ENCODE data around the gene PRKD2. TPM values are rescaled to one million over a fixed set of nuclear protein-coding genes. Genes with fewer than 3 reads are reported as not detected.

The PRKD2 gene
- total RNA-seq, 1 donor from 2014 or later, result 49.4 TPM

GRCh38 chr19:46660551-46661019, 56.3 kb downstream of the PRKD2 start:
- H3K27ac ChIP-seq, result peak overlapping the region; percentile 92
- peak overlapping the region; percentile 56 to 74 for H3K4me3 ChIP-seq
- DNase-seq (ENCODE audit: extremely low spot score in 2 of 2), result peak in 1 of 2 donors; percentile 90
- intact Hi-C loops (cut with DNase I), result loop anchor here (5.0 kb wide), 2 partner anchors 33 to 48 kb away; partner anchors contain the start of gene PTGIR
- TF ChIP-seq CTCF (IDR thresholded peaks at IDR 0.05), result no peak
- TF ChIP-seq POLR2A (IDR thresholded peaks at IDR 0.05), result no peak
- no peak for TF ChIP-seq POLR2AphosphoS5 (IDR thresholded peaks at IDR 0.05; ENCODE audit: insufficient read depth in 1 of 2, low read depth in 1 of 2)
- peaks cover 38% of the 10 kb centered on the region for H3K4me1 ChIP-seq
- H3K36me3 ChIP-seq, result no peaks in the 10 kb centered on the region
- no peaks in the 10 kb centered on the region for H3K9me3 ChIP-seq
- no peaks in the 10 kb centered on the region for H3K27me3 ChIP-seq

GRCh38 chr19:46660008-46660517, 56.9 kb downstream of the PRKD2 start:
- Histone ChIP-seq H3K9me3 (no peaks in the 10 kb centered on the region), H3K4me3 (peak overlapping the region; percentile 56 to 74), H3K4me1 (peaks cover 38% of the 10 kb centered on the region), H3K27me3 (no peaks in the 10 kb centered on the region), H3K27ac (peak overlapping the region; percentile 92), H3K36me3 (no peaks in the 10 kb centered on the region)
- intact Hi-C loops (cut with DNase I), result loop anchor here (5.0 kb wide), 2 partner anchors 33 to 48 kb away; partner anchors contain the start of gene PTGIR
- DNase-seq (ENCODE audit: extremely low spot score in 2 of 2), result peak in 1 of 2 donors; percentile 90
- TF ChIP-seq POLR2AphosphoS5 (IDR thresholded peaks at IDR 0.05; ENCODE audit: insufficient read depth in 1 of 2, low read depth in 1 of 2) (peak in 1 of 2 donors; percentile 7), CTCF (IDR thresholded peaks at IDR 0.05) (no peak)

GRCh38 chr19:46659151-46660007, 57.5 kb downstream of the PRKD2 start:
- peak overlapping the region; percentile 56 to 74 for H3K4me3 ChIP-seq
- intact Hi-C loops (cut with DNase I), result loop anchor here (5.0 kb wide), 2 partner anchors 32 to 47 kb away; partner anchors contain the start of gene PTGIR
- no peak for DNase-seq (ENCODE audit: extremely low spot score in 2 of 2)
- H3K4me1 ChIP-seq, result peaks cover 38% of the 10 kb centered on the region
- no peak for TF ChIP-seq CTCF (IDR thresholded peaks at IDR 0.05)
- TF ChIP-seq POLR2AphosphoS5 (IDR thresholded peaks at IDR 0.05; ENCODE audit: insufficient read depth in 1 of 2, low read depth in 1 of 2), result peak in 1 of 2 donors; percentile 27
- H3K9me3 ChIP-seq, result no peaks in the 10 kb centered on the region
- H3K27me3 ChIP-seq, result no peaks in the 10 kb centered on the region
- H3K27ac ChIP-seq, result peak overlapping the region; percentile 92
- no peaks in the 10 kb centered on the region for H3K36me3 ChIP-seq

- peaks cover 27% of the 10 kb centered on the region for H3K4me1 ChIP-seq
- H3K27ac ChIP-seq, result no peak overlapping the region
- intact Hi-C loops (cut with DNase I), result no loop called here
- H3K9me3 ChIP-seq, result no peaks in the 10 kb centered on the region
- no peak for TF ChIP-seq CTCF (IDR thresholded peaks at IDR 0.05)
- TF ChIP-seq POLR2A (IDR thresholded peaks at IDR 0.05), result no peak
- no peaks in the 10 kb centered on the region for H3K36me3 ChIP-seq
- no peak for DNase-seq (ENCODE audit: extremely low spot score in 2 of 2)
- H3K27me3 ChIP-seq, result no peaks in the 10 kb centered on the region
- no peak overlapping the region for H3K4me3 ChIP-seq
Observed at GRCh38 chr19:46656541-46656940, 60.4 kb downstream of the PRKD2 start.
